M059J (cell line): ENCODE data around the gene GTSE1. TPM values are rescaled to one million over a fixed set of nuclear protein-coding genes. Genes with fewer than 3 reads are reported as not detected.

Source experiments
- DNase-seq: peaks from one replicate; pipeline ENCODE4 v3.0.0-alpha.2; 2012; ENCODE audit warnings: low read depth
- total RNA-seq: library from RNA; depleted of rRNA; stranded (reverse); fragments of >200 nt; shearing (Covaris generic); gene quantifications from 2 replicates; pipeline ENCODE4 v1.2.3, GENCODE V29; 2014

Gene GTSE1
- total RNA-seq, 1 experiment from 2014 or later = 26.7 TPM

GRCh38 chr22:46328797-46329196 is 32.1 kb downstream of the GTSE1 start:
- DNase-seq = no peak

- no peak for DNase-seq
Observed at GRCh38 chr22:46329616-46330015, 32.9 kb downstream of the GTSE1 start.

GRCh38 chr22:46330426-46330825 is 33.8 kb downstream of the GTSE1 start:
- no peak for DNase-seq

GRCh38 chr22:46331496-46331895 is 34.8 kb downstream of the GTSE1 start:
- no peak for DNase-seq

- peak; percentile 74 for DNase-seq
Observed at GRCh38 chr22:46335201-46336118, 38.8 kb downstream of the GTSE1 start, which contains the start of gene TRMU. TRMU (plus strand) TSS chr22:46335714; CDS start chr22:46335765, 51 bp downstream.

- peak; percentile 15 for DNase-seq
Observed at GRCh38 chr22:46336119-46337078, 39.7 kb downstream of the GTSE1 start.

GRCh38 chr22:46337870-46338269 is 41.2 kb downstream of the GTSE1 start:
- no peak for DNase-seq

GRCh38 chr22:46338636-46339035 is 42.0 kb downstream of the GTSE1 start:
- DNase-seq = no peak

- no peak for DNase-seq
Observed at GRCh38 chr22:46339956-46340355, 43.3 kb downstream of the GTSE1 start.

GRCh38 chr22:46340676-46341075 is 44.0 kb downstream of the GTSE1 start:
- DNase-seq = no peak

- DNase-seq = no peak
Observed at GRCh38 chr22:46346680-46347405, 50.2 kb downstream of the GTSE1 start.

GRCh38 chr22:46347646-46348045 is 51.0 kb downstream of the GTSE1 start:
- no peak for DNase-seq

GRCh38 chr22:46348099-46348695 is 51.5 kb downstream of the GTSE1 start:
- DNase-seq = no peak

GRCh38 chr22:46349238-46349637 is 52.6 kb downstream of the GTSE1 start:
- no peak for DNase-seq

- DNase-seq = no peak
Observed at GRCh38 chr22:46349681-46350080, 53.0 kb downstream of the GTSE1 start.

- DNase-seq = no peak
Observed at GRCh38 chr22:46350121-46350520, 53.5 kb downstream of the GTSE1 start.

GRCh38 chr22:46350646-46351045 is 54.0 kb downstream of the GTSE1 start:
- DNase-seq = no peak

- DNase-seq = no peak
Observed at GRCh38 chr22:46351131-46351735, 54.6 kb downstream of the GTSE1 start.

GRCh38 chr22:46351767-46352166 is 55.1 kb downstream of the GTSE1 start:
- DNase-seq = no peak

GRCh38 chr22:46352276-46352675 is 55.6 kb downstream of the GTSE1 start:
- DNase-seq = no peak
